Measurements from ENCODE around the gene ARMC6.
A peak's percentile ranks its signal among the peaks of the same experiment; 100 is the strongest.

Gene ARMC6

GRCh38 chr19:19055701-19056100 lies 22.3 kb downstream of the ARMC6 start:
- DNase-seq = no peak

GRCh38 chr19:19056636-19057275 lies 23.4 kb downstream of the ARMC6 start:
- no peak for DNase-seq

- DNase-seq = no peak
These were observed 23.9 kb downstream of the ARMC6 start for GRCh38 chr19:19057317-19057716.

- DNase-seq = no peak
These were observed 24.3 kb downstream of the ARMC6 start for GRCh38 chr19:19057720-19058119.

GRCh38 chr19:19059018-19059836 lies 25.8 kb downstream of the ARMC6 start:
- no peak for DNase-seq

- DNase-seq = no peak
These were observed 26.6 kb downstream of the ARMC6 start for GRCh38 chr19:19059837-19060611.

GRCh38 chr19:19061506-19061905 lies 28.1 kb downstream of the ARMC6 start:
- DNase-seq = no peak

GRCh38 chr19:19062454-19063182 lies 29.2 kb downstream of the ARMC6 start:
- DNase-seq = peak; percentile 58

- peak; percentile 100 for DNase-seq
These were observed 30.0 kb downstream of the ARMC6 start, which contains the start of gene SLC25A42 for GRCh38 chr19:19063183-19064097. Gene SLC25A42, plus strand, starts transcription at chr19:19063994. Its CDS starts 32,131 bp downstream, at chr19:19096125.

GRCh38 chr19:19064098-19064722 lies 30.8 kb downstream of the ARMC6 start:
- peak; percentile 20 for DNase-seq

- no peak for DNase-seq
These were observed 31.7 kb downstream of the ARMC6 start for GRCh38 chr19:19064811-19065745.

GRCh38 chr19:19067276-19068072 lies 34.1 kb downstream of the ARMC6 start:
- no peak for DNase-seq

GRCh38 chr19:19068659-19069654 lies 35.6 kb downstream of the ARMC6 start:
- no peak for DNase-seq

- DNase-seq = no peak
These were observed 38.5 kb downstream of the ARMC6 start for GRCh38 chr19:19071897-19072296.

GRCh38 chr19:19074196-19074882 lies 40.9 kb downstream of the ARMC6 start:
- DNase-seq = no peak

- no peak for DNase-seq
These were observed 41.7 kb downstream of the ARMC6 start for GRCh38 chr19:19075126-19075525.

- no peak for DNase-seq
These were observed 43.1 kb downstream of the ARMC6 start for GRCh38 chr19:19076476-19076875.
